SK-N-SH treated with all-trans-retinoic acid at 6 μM for 48 hours (cell line): ENCODE data around the gene GPR34.

Experiments
- ATAC-seq: fragments of 200-7000 bp; cut with Tn5 transposase; 3 replicates; pipeline ENCODE4 v1.9.1; 2020; ENCODE audit warnings: mild to moderate bottlenecking, moderate library complexity
- ARNTL ChIP-seq: fragments of 450-650 bp; formaldehyde crosslinking; IDR thresholded peaks from 2 replicates; pipeline ENCODE4 v1.5.0; 2020; ENCODE audit warnings: low read depth, mild to moderate bottlenecking, moderate library complexity, borderline replicate concordance
- BACH2 ChIP-seq: fragments of 250-450 bp; sonication (Bioruptor Pico); IDR thresholded peaks from 2 replicates; pipeline ENCODE4 v1.9.0; 2021; ENCODE audit warnings: mild to moderate bottlenecking, borderline replicate concordance
- CSDC2 ChIP-seq: fragments of 250-450 bp; sonication (Bioruptor Pico); IDR thresholded peaks from 2 replicates; pipeline ENCODE4 v1.5.0; 2020; ENCODE audit warnings: mild to moderate bottlenecking, moderate library complexity
- ESRRG ChIP-seq: fragments of 250-450 bp; sonication (Bioruptor Pico); IDR thresholded peaks from 2 replicates; pipeline ENCODE4 v1.6.1; 2021; ENCODE audit warnings: mild to moderate bottlenecking
- GLIS3 ChIP-seq: fragments of 250-450 bp; sonication (Bioruptor Pico); IDR thresholded peaks from 2 replicates; pipeline ENCODE4 v1.5.0; 2020; ENCODE audit warnings: mild to moderate bottlenecking, moderate library complexity
- ISL1 ChIP-seq: fragments of 250-450 bp; sonication (Bioruptor Pico); IDR thresholded peaks from 2 replicates; pipeline ENCODE4 v2.1.2; 2022; ENCODE audit warnings: mild to moderate bottlenecking, moderate library complexity
- OSR1 ChIP-seq: fragments of 250-450 bp; sonication (Bioruptor Pico); IDR thresholded peaks from 2 replicates; pipeline ENCODE4 v1.8.0; 2022; ENCODE audit warnings: moderate library complexity, mild to moderate bottlenecking, inconsistent platforms
- PATZ1 ChIP-seq: fragments of 250-450 bp; sonication (Bioruptor Pico); IDR thresholded peaks from 2 replicates; pipeline ENCODE4 v1.8.0; 2020; ENCODE audit warnings: mild to moderate bottlenecking, moderate library complexity, borderline replicate concordance
- POU6F1 ChIP-seq: fragments of 250-450 bp; sonication (Bioruptor Pico); IDR thresholded peaks from 2 replicates; pipeline ENCODE4 v1.8.0; 2021; ENCODE audit warnings: low read depth, mild to moderate bottlenecking, moderate library complexity, borderline replicate concordance
- PPARA ChIP-seq: fragments of 250-450 bp; sonication (Bioruptor Pico); IDR thresholded peaks from 2 replicates; pipeline ENCODE4 v1.5.0; 2020; ENCODE audit warnings: mild to moderate bottlenecking, borderline replicate concordance
- RARB ChIP-seq: fragments of 250-450 bp; sonication (Bioruptor Pico); IDR thresholded peaks from 2 replicates; pipeline ENCODE4 v1.8.0; 2021; ENCODE audit warnings: mild to moderate bottlenecking, moderate library complexity
- SNAI2 ChIP-seq: fragments of 250-450 bp; sonication (Bioruptor Pico); IDR thresholded peaks from 2 replicates; pipeline ENCODE4 v1.5.0; 2020; ENCODE audit warnings: mild to moderate bottlenecking, moderate library complexity
- TCF4 ChIP-seq: fragments of 250-450 bp; sonication (Bioruptor Pico); IDR thresholded peaks from 2 replicates; pipeline ENCODE4 v1.8.0; 2021; ENCODE audit warnings: mild to moderate bottlenecking, moderate library complexity, borderline replicate concordance
- TOX ChIP-seq: fragments of 250-450 bp; sonication (Bioruptor Pico); IDR thresholded peaks from 2 replicates; pipeline ENCODE4 v1.8.0; 2021; ENCODE audit warnings: mild to moderate bottlenecking, moderate library complexity, borderline replicate concordance
- ZC3H10 ChIP-seq: fragments of 250-450 bp; sonication (Bioruptor Pico); IDR thresholded peaks from 2 replicates; pipeline ENCODE4 v1.5.1; 2021; ENCODE audit warnings: mild to moderate bottlenecking, moderate library complexity
- ZFP3 ChIP-seq: fragments of 250-450 bp; sonication (Bioruptor Pico); IDR thresholded peaks from 2 replicates; pipeline ENCODE4 v1.5.0; 2020; ENCODE audit warnings: mild to moderate bottlenecking, moderate library complexity
- ZFP30 ChIP-seq: fragments of 450-650 bp; formaldehyde crosslinking; IDR thresholded peaks from 2 replicates; pipeline ENCODE4 v1.5.0; 2022; ENCODE audit warnings: mild to moderate bottlenecking, moderate library complexity
- ZNF565 ChIP-seq: fragments of 450-650 bp; formaldehyde crosslinking; conservative IDR thresholded peaks from 2 replicates; pipeline ENCODE4 v1.5.0; 2020; ENCODE audit warnings: low read depth, mild to moderate bottlenecking, moderate library complexity
- ZNF70 ChIP-seq: fragments of 450-650 bp; formaldehyde crosslinking; IDR thresholded peaks from 2 replicates; pipeline ENCODE4 v1.5.0; 2020; ENCODE audit warnings: mild to moderate bottlenecking, moderate library complexity
- ZNF8 ChIP-seq: fragments of 450-650 bp; formaldehyde crosslinking; IDR thresholded peaks from 2 replicates; pipeline ENCODE4 v1.5.0; 2020; ENCODE audit warnings: mild to moderate bottlenecking, moderate library complexity
- TF ChIP-seq, protein P1 (sequence below): fragments of 250-450 bp; sonication (Bioruptor Pico); IDR thresholded peaks from 2 replicates; pipeline ENCODE4 v1.5.0; 2020; ENCODE audit warnings: mild to moderate bottlenecking, moderate library complexity
- TF ChIP-seq, protein P2 (sequence below): fragments of 250-450 bp; sonication (Bioruptor Pico); IDR thresholded peaks from 2 replicates; pipeline ENCODE4 v1.5.1; 2021; ENCODE audit warnings: mild to moderate bottlenecking, moderate library complexity

GPR34 gene

DNA sequence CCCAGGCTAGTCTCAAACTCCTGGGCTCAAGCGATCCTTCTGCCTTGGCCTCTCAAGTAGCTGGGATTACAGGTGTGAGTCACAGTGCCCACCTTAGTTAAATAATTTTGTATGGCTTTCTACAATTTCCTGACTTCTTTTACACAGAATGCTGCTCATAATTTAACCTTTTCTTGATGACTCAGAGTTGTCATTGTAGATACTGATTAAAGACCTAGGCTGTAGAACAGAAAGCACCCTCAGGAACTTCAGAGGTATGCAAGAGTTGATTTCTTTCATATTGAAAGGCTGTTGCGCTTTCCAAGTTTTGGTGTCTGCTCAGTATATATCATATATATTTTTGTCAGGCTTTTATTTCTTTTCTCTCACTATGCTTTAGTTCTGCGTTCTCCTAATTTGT lies 21.1 kb upstream of the GPR34 start:
- no peak for ATAC-seq

DNA sequence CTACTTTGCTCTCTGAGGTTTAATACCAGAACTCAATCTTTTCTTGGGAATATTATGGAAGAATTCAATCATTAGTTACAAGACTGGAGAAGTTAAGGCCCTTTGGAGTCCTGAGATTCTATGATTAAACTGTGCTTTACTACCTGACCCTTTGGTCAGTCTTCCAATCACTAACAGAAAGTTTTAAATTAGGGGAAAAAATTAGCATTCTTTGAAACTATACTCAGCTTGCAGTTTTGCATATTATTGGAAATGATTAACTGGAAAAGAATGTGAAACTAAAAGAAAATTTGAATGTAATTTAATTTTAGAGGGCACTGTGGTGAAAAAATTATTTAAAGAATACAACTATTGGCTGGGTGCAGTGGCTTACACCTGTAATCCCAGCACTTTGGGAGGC lies 18.7 kb upstream of the GPR34 start:
- TF ChIP-seq, protein P1, sequence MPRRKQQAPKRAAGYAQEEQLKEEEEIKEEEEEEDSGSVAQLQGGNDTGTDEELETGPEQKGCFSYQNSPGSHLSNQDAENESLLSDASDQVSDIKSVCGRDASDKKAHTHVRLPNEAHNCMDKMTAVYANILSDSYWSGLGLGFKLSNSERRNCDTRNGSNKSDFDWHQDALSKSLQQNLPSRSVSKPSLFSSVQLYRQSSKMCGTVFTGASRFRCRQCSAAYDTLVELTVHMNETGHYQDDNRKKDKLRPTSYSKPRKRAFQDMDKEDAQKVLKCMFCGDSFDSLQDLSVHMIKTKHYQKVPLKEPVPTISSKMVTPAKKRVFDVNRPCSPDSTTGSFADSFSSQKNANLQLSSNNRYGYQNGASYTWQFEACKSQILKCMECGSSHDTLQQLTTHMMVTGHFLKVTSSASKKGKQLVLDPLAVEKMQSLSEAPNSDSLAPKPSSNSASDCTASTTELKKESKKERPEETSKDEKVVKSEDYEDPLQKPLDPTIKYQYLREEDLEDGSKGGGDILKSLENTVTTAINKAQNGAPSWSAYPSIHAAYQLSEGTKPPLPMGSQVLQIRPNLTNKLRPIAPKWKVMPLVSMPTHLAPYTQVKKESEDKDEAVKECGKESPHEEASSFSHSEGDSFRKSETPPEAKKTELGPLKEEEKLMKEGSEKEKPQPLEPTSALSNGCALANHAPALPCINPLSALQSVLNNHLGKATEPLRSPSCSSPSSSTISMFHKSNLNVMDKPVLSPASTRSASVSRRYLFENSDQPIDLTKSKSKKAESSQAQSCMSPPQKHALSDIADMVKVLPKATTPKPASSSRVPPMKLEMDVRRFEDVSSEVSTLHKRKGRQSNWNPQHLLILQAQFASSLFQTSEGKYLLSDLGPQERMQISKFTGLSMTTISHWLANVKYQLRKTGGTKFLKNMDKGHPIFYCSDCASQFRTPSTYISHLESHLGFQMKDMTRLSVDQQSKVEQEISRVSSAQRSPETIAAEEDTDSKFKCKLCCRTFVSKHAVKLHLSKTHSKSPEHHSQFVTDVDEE (CRISPR knock-in tag): no peak
- TF ChIP-seq ZNF8: no peak
- TF ChIP-seq ZFP30 (CRISPR knock-in tag): no peak
- no peak; the same call in 2 of the 3 replicates for ATAC-seq

More for the DNA sequence above, 21.1 kb upstream of the GPR34 start:
- TF ChIP-seq ARNTL (CRISPR knock-in tag): no peak
- TF ChIP-seq POU6F1 (CRISPR knock-in tag): no peak
- no peak for TF ChIP-seq CSDC2 (CRISPR knock-in tag)
- no peak for TF ChIP-seq ZC3H10 (CRISPR knock-in tag)
- TF ChIP-seq BACH2 (CRISPR knock-in tag): no peak
- TF ChIP-seq, protein P2, sequence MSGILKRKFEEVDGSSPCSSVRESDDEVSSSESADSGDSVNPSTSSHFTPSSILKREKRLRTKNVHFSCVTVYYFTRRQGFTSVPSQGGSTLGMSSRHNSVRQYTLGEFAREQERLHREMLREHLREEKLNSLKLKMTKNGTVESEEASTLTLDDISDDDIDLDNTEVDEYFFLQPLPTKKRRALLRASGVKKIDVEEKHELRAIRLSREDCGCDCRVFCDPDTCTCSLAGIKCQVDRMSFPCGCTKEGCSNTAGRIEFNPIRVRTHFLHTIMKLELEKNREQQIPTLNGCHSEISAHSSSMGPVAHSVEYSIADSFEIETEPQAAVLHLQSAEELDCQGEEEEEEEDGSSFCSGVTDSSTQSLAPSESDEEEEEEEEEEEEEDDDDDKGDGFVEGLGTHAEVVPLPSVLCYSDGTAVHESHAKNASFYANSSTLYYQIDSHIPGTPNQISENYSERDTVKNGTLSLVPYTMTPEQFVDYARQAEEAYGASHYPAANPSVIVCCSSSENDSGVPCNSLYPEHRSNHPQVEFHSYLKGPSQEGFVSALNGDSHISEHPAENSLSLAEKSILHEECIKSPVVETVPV (CRISPR knock-in tag): no peak
- no peak for TF ChIP-seq ZFP30 (CRISPR knock-in tag)
- TF ChIP-seq PATZ1: no peak
- TF ChIP-seq TOX (CRISPR knock-in tag): no peak
- TF ChIP-seq PPARA: no peak
- TF ChIP-seq ZNF70 (CRISPR knock-in tag): no peak
- TF ChIP-seq ESRRG (CRISPR knock-in tag): no peak
- TF ChIP-seq ISL1 (CRISPR knock-in tag): no peak
- TF ChIP-seq, protein P1 (CRISPR knock-in tag): no peak
- no peak for TF ChIP-seq TCF4 (CRISPR knock-in tag)
- TF ChIP-seq ZNF8: no peak

- no peak for ATAC-seq
- TF ChIP-seq PPARA: no peak
- no peak for TF ChIP-seq ZFP3 (CRISPR knock-in tag)
- TF ChIP-seq ZFP30 (CRISPR knock-in tag): no peak
- no peak for TF ChIP-seq ZNF565 (CRISPR knock-in tag)
- TF ChIP-seq BACH2 (CRISPR knock-in tag): no peak
- TF ChIP-seq OSR1 (CRISPR knock-in tag): no peak
- TF ChIP-seq, protein P1 (CRISPR knock-in tag): no peak
- no peak for TF ChIP-seq GLIS3 (CRISPR knock-in tag)
- no peak for TF ChIP-seq ZNF70 (CRISPR knock-in tag)
- no peak for TF ChIP-seq CSDC2 (CRISPR knock-in tag)
- no peak for TF ChIP-seq TOX (CRISPR knock-in tag)
- TF ChIP-seq, protein P2 (CRISPR knock-in tag): no peak
- TF ChIP-seq SNAI2: no peak
- TF ChIP-seq ESRRG (CRISPR knock-in tag): no peak
- TF ChIP-seq ARNTL (CRISPR knock-in tag): no peak
- TF ChIP-seq RARB (CRISPR knock-in tag): no peak
These were observed 17.7 kb upstream of the GPR34 start for GRCh38 chrX:41671082-41671481.
